ENCODE results near the gene ERC2. TPM values are rescaled to one million over a fixed set of nuclear protein-coding genes. Genes with fewer than 3 reads are reported as not detected.

Gene ERC2
- total and polyA plus RNA-seq, 2 donors (not counting 1 experiment from before 2014, with no cell fraction given): 0.14 to 0.17 TPM

- Histone ChIP-seq H3K27ac (ENCODE audit: insufficient read depth, low read length) (no peak overlapping the region), H4K20me1 (ENCODE audit: control insufficient read depth, extremely low read depth, insufficient read depth, low read length) (no peaks in the 10 kb centered on the region), H3K27me3 (ENCODE audit: control insufficient read depth, insufficient read depth, low read length) (no peaks in the 10 kb centered on the region), H3K4me2 (ENCODE audit: extremely low read depth, insufficient read depth, low read length) (no peak overlapping the region), H3K4me3 (replicated peaks in 1 of 4; ENCODE audit: control extremely low read depth in 1 of 4, insufficient read depth in 1 of 4, low read depth in 3 of 4, low read length in 4 of 4) (no peak overlapping the region), H3K79me2 (ENCODE audit: control insufficient read depth, insufficient read depth, low read length) (no peaks in the 10 kb centered on the region), H3K9ac (ENCODE audit: insufficient read depth, low read length) (no peak overlapping the region), H2AFZ (ENCODE audit: low read length) (no peak overlapping the region), H3K4me1 (ENCODE audit: control insufficient read depth, extremely low read depth, insufficient read depth, low read length) (no peaks in the 10 kb centered on the region), H3K9me3 (ENCODE audit: control insufficient read depth, insufficient read depth, low read depth, low read length) (no peaks in the 10 kb centered on the region), H3K36me3 (ENCODE audit: control insufficient read depth, insufficient read depth, low read length) (no peaks in the 10 kb centered on the region)
- no peak for DNase-seq (ENCODE audit: low read depth in 2 of 2)
- no peak for TF ChIP-seq EZH2 (IDR thresholded peaks at IDR 0.05; ENCODE audit: low read length, missing control alignments)
These were observed 245.4 kb downstream of the ERC2 start for GRCh38 chr3:56222866-56223265.

GRCh38 chr3:56219894-56220805 is 248.1 kb downstream of the ERC2 start:
- H2AFZ ChIP-seq (ENCODE audit: low read length): no peak overlapping the region
- no peaks in the 10 kb centered on the region for H3K9me3 ChIP-seq (ENCODE audit: control insufficient read depth, insufficient read depth, low read depth, low read length)
- DNase-seq (ENCODE audit: low read depth in 2 of 2): no peak
- H3K27me3 ChIP-seq (ENCODE audit: control insufficient read depth, insufficient read depth, low read length): no peaks in the 10 kb centered on the region
- H3K9ac ChIP-seq (ENCODE audit: insufficient read depth, low read length): no peak overlapping the region
- TF ChIP-seq EZH2 (IDR thresholded peaks at IDR 0.05; ENCODE audit: low read length, missing control alignments): no peak
- no peak for TF ChIP-seq CTCF (conservative IDR thresholded peaks at IDR 0.05 in 1 of 2, IDR thresholded peaks at IDR 0.05 in 1 of 2; ENCODE audit: low read depth in 1 of 2, low read length in 2 of 2)
- no peak overlapping the region for H3K4me3 ChIP-seq (replicated peaks in 1 of 4; ENCODE audit: control extremely low read depth in 1 of 4, insufficient read depth in 1 of 4, low read depth in 3 of 4, low read length in 4 of 4)
- H3K4me2 ChIP-seq (ENCODE audit: extremely low read depth, insufficient read depth, low read length): no peak overlapping the region
- no peak overlapping the region for H3K27ac ChIP-seq (ENCODE audit: insufficient read depth, low read length)
- H3K36me3 ChIP-seq (ENCODE audit: control insufficient read depth, insufficient read depth, low read length): no peaks in the 10 kb centered on the region
- no peaks in the 10 kb centered on the region for H3K79me2 ChIP-seq (ENCODE audit: control insufficient read depth, insufficient read depth, low read length)
- H3K4me1 ChIP-seq (ENCODE audit: control insufficient read depth, extremely low read depth, insufficient read depth, low read length): no peaks in the 10 kb centered on the region
- no peaks in the 10 kb centered on the region for H4K20me1 ChIP-seq (ENCODE audit: control insufficient read depth, extremely low read depth, insufficient read depth, low read length)

- no peak overlapping the region for H3K4me2 ChIP-seq (ENCODE audit: extremely low read depth, insufficient read depth, low read length)
- H3K9me3 ChIP-seq (ENCODE audit: control insufficient read depth, insufficient read depth, low read depth, low read length): no peaks in the 10 kb centered on the region
- no peaks in the 10 kb centered on the region for H4K20me1 ChIP-seq (ENCODE audit: control insufficient read depth, extremely low read depth, insufficient read depth, low read length)
- H3K36me3 ChIP-seq (ENCODE audit: control insufficient read depth, insufficient read depth, low read length): no peaks in the 10 kb centered on the region
- no peak overlapping the region for H2AFZ ChIP-seq (ENCODE audit: low read length)
- H3K27me3 ChIP-seq (ENCODE audit: control insufficient read depth, insufficient read depth, low read length): no peaks in the 10 kb centered on the region
- H3K27ac ChIP-seq (ENCODE audit: insufficient read depth, low read length): no peak overlapping the region
- TF ChIP-seq EZH2 (IDR thresholded peaks at IDR 0.05; ENCODE audit: low read length, missing control alignments) (no peak), CTCF (conservative IDR thresholded peaks at IDR 0.05 in 1 of 2, IDR thresholded peaks at IDR 0.05 in 1 of 2; ENCODE audit: low read depth in 1 of 2, low read length in 2 of 2) (no peak)
- H3K4me3 ChIP-seq (replicated peaks in 1 of 4; ENCODE audit: control extremely low read depth in 1 of 4, insufficient read depth in 1 of 4, low read depth in 3 of 4, low read length in 4 of 4): no peak overlapping the region
- no peaks in the 10 kb centered on the region for H3K4me1 ChIP-seq (ENCODE audit: control insufficient read depth, extremely low read depth, insufficient read depth, low read length)
- no peak for DNase-seq (ENCODE audit: low read depth in 2 of 2)
- H3K9ac ChIP-seq (ENCODE audit: insufficient read depth, low read length): no peak overlapping the region
- H3K79me2 ChIP-seq (ENCODE audit: control insufficient read depth, insufficient read depth, low read length): no peaks in the 10 kb centered on the region
These were observed 258.1 kb downstream of the ERC2 start for GRCh38 chr3:56209982-56210751.

Data from fibroblast of lung (primary cell).